ENCODE measurements around the gene BLOC1S6.

DNA sequence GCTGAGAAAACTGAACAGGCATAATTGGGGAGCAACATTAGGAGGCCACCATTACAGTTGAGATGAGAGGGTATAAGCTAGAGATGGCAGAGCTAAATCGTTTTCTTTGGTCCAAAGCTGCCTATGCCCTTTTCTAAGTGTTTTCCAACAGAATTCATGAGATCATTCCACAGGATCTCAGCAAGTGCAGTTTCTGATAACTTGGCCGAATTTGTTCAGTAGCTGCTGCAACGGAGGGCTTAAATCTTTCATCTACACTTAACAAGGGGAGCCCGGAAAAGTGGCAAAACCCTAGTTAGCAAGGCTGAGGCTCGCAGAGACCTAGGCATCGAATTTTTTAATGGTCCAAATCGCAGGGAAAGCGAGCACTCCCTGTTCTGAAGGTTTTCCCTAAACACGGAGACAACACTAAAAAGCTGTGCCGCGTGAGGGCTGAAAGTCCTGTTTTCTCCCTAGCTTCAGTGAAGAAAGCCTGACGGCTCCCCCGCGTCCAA is 531 bp upstream of the BLOC1S6 start:
- TF ChIP-seq, protein P1, sequence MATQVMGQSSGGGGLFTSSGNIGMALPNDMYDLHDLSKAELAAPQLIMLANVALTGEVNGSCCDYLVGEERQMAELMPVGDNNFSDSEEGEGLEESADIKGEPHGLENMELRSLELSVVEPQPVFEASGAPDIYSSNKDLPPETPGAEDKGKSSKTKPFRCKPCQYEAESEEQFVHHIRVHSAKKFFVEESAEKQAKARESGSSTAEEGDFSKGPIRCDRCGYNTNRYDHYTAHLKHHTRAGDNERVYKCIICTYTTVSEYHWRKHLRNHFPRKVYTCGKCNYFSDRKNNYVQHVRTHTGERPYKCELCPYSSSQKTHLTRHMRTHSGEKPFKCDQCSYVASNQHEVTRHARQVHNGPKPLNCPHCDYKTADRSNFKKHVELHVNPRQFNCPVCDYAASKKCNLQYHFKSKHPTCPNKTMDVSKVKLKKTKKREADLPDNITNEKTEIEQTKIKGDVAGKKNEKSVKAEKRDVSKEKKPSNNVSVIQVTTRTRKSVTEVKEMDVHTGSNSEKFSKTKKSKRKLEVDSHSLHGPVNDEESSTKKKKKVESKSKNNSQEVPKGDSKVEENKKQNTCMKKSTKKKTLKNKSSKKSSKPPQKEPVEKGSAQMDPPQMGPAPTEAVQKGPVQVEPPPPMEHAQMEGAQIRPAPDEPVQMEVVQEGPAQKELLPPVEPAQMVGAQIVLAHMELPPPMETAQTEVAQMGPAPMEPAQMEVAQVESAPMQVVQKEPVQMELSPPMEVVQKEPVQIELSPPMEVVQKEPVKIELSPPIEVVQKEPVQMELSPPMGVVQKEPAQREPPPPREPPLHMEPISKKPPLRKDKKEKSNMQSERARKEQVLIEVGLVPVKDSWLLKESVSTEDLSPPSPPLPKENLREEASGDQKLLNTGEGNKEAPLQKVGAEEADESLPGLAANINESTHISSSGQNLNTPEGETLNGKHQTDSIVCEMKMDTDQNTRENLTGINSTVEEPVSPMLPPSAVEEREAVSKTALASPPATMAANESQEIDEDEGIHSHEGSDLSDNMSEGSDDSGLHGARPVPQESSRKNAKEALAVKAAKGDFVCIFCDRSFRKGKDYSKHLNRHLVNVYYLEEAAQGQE (IDR thresholded peaks at IDR 0.05; ENCODE audit: borderline replicate concordance in 1 of 2, low read depth in 1 of 2, low read length in 2 of 2), result no peak; a peak in 1 of 4 replicates
- TF ChIP-seq ZNF30 (CRISPR knock-in tag; IDR thresholded peaks at IDR 0.05), result no peak
- no peak for TF ChIP-seq ZBTB49 (CRISPR knock-in tag; IDR thresholded peaks at IDR 0.05; ENCODE audit: borderline replicate concordance)
- no peak for TF ChIP-seq CHD2 (IDR thresholded peaks at IDR 0.05; ENCODE audit: low read depth, low read length)

Measured in HepG2 (cell line).